Panc1 (cell line): ENCODE results near the gene CNOT4. TPM values are rescaled to one million over a fixed set of nuclear protein-coding genes. Genes with fewer than 3 reads are reported as not detected.

Experiments used
- ATAC-seq: fragments of 200-7000 bp; cut with Tn5 transposase; 2 replicates; pipeline ENCODE4 v1.9.1; 2020; ENCODE audit warnings: mild to moderate bottlenecking, moderate library complexity
- BruUV-seq: library from RNA; stranded (reverse); fragments of 400-500 nt; replicated peaks from 2 replicates; lab custom pipeline; 2021; lab: Mats Ljungman, UMichigan
- CTCF ChIA-PET: fragments of 300-600 bp; sonication (Branson Sonifier 250); formaldehyde crosslinking; loops from one replicate; lab custom pipeline; 2022; ENCODE audit warnings: antibody characterized with exemption; lab: Charles Lee
- POLR2A ChIA-PET: fragments of 300-600 bp; sonication (Branson Sonifier 250); formaldehyde crosslinking; loops from one replicate; lab custom pipeline; 2022; ENCODE audit warnings: antibody characterized with exemption; lab: Charles Lee
- DNase-seq: peaks from one replicate; pipeline ENCODE4 v3.0.0-alpha.2; 2010; ENCODE audit warnings: low read depth, low spot score
- H3K27ac ChIP-seq: 2 replicates; pipeline ENCODE4 v1.5.1; 2011; ENCODE audit warnings: mild to moderate bottlenecking, low read length, inconsistent platforms
- H3K27me3 ChIP-seq: fragments of 200-500 bp; sonication (Bioruptor generic); 2 replicates; pipeline ENCODE4 v1.6.0; 2014; ENCODE audit warnings: low read length, inconsistent platforms; ENCODE audit not compliant: control insufficient read depth, insufficient read depth
- H3K36me3 ChIP-seq: fragments of 200-500 bp; sonication (Bioruptor generic); 2 replicates; pipeline ENCODE4 v1.5.1; 2014; ENCODE audit warnings: inconsistent platforms, mild to moderate bottlenecking, low read length, moderate library complexity; ENCODE audit not compliant: control insufficient read depth, insufficient read depth
- H3K4me1 ChIP-seq: 2 replicates; pipeline ENCODE4 v1.5.1; 2011; ENCODE audit warnings: inconsistent platforms, mild to moderate bottlenecking, low read length, moderate library complexity; ENCODE audit not compliant: control insufficient read depth, insufficient read depth
- H3K4me3 ChIP-seq, 2 experiments: 2 replicates each; pipeline ENCODE4 v1.5.1; 2011 to 2012; ENCODE audit warnings: low read depth in 2 of 2, low read length in 2 of 2, mild to moderate bottlenecking in 2 of 2, inconsistent platforms in 1 of 2, moderate library complexity in 1 of 2
- H3K9me3 ChIP-seq: fragments of 200-500 bp; sonication (Bioruptor generic); 2 replicates; pipeline ENCODE4 v1.5.1; 2014; ENCODE audit warnings: low read depth, mild to moderate bottlenecking, inconsistent platforms, low read length, moderate library complexity; ENCODE audit not compliant: control insufficient read depth, insufficient read depth
- CTCF ChIP-seq: fragments of 450-650 bp; IDR thresholded peaks from 2 replicates; pipeline ENCODE4 v1.5.1; 2017; ENCODE audit warnings: mild to moderate bottlenecking
- POLR2AphosphoS5 ChIP-seq: IDR thresholded peaks from 2 replicates; pipeline ENCODE4 v1.6.1; 2012; ENCODE audit warnings: mild to moderate bottlenecking, low read depth, low read length, moderate library complexity
- REST ChIP-seq, 2 experiments: IDR thresholded peaks; 2 replicates each; pipeline ENCODE4 v1.6.1; 2011 to 2012; ENCODE audit warnings: low read depth in 2 of 2, control low read depth in 1 of 2, low read length in 1 of 2, mild to moderate bottlenecking in 1 of 2, moderate library complexity in 1 of 2; ENCODE audit not compliant: insufficient read depth in 1 of 2
- SIN3A ChIP-seq: IDR thresholded peaks from 2 replicates; pipeline ENCODE4 v1.6.1; 2012; ENCODE audit warnings: low read depth, mild to moderate bottlenecking, low read length, moderate library complexity, borderline replicate concordance; ENCODE audit not compliant: insufficient read depth
- TCF7L2 ChIP-seq: IDR thresholded peaks from 2 replicates; pipeline ENCODE4 v1.6.1; 2011; ENCODE audit warnings: mild to moderate bottlenecking, low read depth, low read length, inconsistent platforms
- in situ Hi-C: cut with HindIII; loops from 2 replicates; pipeline ENCODE4 v1.10.0; 2016; ENCODE audit warnings: low sequenced_read_pairs, low pct_unique_long_range_greater_than_20kb
- intact Hi-C: fragments of 100-400 bp; cut with micrococcal nuclease; formaldehyde crosslinking; loops from one replicate; pipeline ENCODE4 v1.10.0; 2022; ENCODE audit not compliant: unreplicated experiment
- total RNA-seq: library from RNA; stranded (reverse); gene quantifications from one replicate; pipeline ENCODE4 v1.2.1, GENCODE V29; 2021; ENCODE audit not compliant: unreplicated experiment

The CNOT4 gene
- total RNA-seq, 1 experiment from 2014 or later: 22.3 TPM

GRCh38 chr7:135537905-135538304 lies 28.0 kb upstream of the CNOT4 start:
- no peak for TF ChIP-seq TCF7L2
- no peak for TF ChIP-seq REST (IDR thresholded peaks at IDR 0.05; ENCODE audit: insufficient read depth in 1 of 2, low read depth in 2 of 2, low read length in 1 of 2)
- TF ChIP-seq SIN3A: no peak
- TF ChIP-seq CTCF: no peak
- TF ChIP-seq POLR2AphosphoS5: no peak
- Histone ChIP-seq H3K27ac (no peak overlapping the region), H3K4me1 (no peaks in the 10 kb centered on the region), H3K27me3 (peaks cover 4% of the 10 kb centered on the region; the same call in 1 of the 2 replicates), H3K36me3 (no peaks in the 10 kb centered on the region), H3K9me3 (no peaks in the 10 kb centered on the region), H3K4me3 (no peak overlapping the region)
- no peak for DNase-seq
- intact Hi-C loops: no loop called here
- in situ Hi-C loops: no loop called here
- ATAC-seq: no peak
- no TSS peak for BruUV-seq
- ChIA-PET POLR2A (no interaction called here), CTCF (no interaction called here)

- Histone ChIP-seq H3K36me3 (no peaks in the 10 kb centered on the region), H3K4me3 (no peak overlapping the region), H3K27ac (no peak overlapping the region), H3K27me3 (peaks cover 4% of the 10 kb centered on the region; the same call in 1 of the 2 replicates), H3K4me1 (no peaks in the 10 kb centered on the region), H3K9me3 (no peaks in the 10 kb centered on the region)
- no peak for ATAC-seq
- BruUV-seq: no TSS peak
- no peak for TF ChIP-seq TCF7L2
- TF ChIP-seq REST (IDR thresholded peaks at IDR 0.05; ENCODE audit: insufficient read depth in 1 of 2, low read depth in 2 of 2, low read length in 1 of 2): no peak
- TF ChIP-seq SIN3A: no peak
- TF ChIP-seq CTCF: no peak
- DNase-seq: no peak
- in situ Hi-C loops: no loop called here
- ChIA-PET CTCF (no interaction called here), POLR2A (no interaction called here)
- intact Hi-C loops: no loop called here
These were observed 27.6 kb upstream of the CNOT4 start for GRCh38 chr7:135537453-135537852.
